ENCODE measurements around the gene PCLO. TPM values are rescaled to one million over a fixed set of nuclear protein-coding genes. Genes with fewer than 3 reads are reported as not detected.

PCLO gene
- total RNA-seq, 4 donors from 2014 or later, result 1.4 to 5.8 (median 4.2) TPM

DNA sequence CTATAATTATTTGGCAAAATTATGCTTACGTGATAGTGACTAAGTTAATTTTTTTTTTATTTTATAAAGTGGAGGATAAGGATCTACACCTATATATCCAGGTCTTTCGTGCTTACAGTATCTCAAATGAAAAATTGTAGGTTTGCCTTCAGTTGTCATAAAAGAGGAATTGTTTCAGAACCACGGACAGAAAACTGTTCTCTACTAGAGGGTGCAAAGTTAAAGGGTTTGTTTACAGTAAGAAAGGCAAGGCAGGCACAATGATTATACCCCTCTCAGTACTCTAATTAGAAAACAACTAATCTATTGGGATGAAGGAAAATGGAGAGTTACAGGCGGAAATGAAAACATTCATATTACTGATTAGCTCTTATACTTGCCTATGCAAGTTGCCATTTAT is 1.5 kb downstream of the PCLO start:
- no peak overlapping the region for H3K4me3 ChIP-seq (ENCODE audit: low read depth, poor library complexity, severe bottlenecking)
- no peak for DNase-seq (ENCODE audit: low spot score in 2 of 2)
- WGBS, 2 donors, result 57 to 66% methylated on average over 4 of the region's 4 CpGs
- intact Hi-C loops (cut with DNase I; ENCODE audit: low total_unique reads), result no loop called here
- TF ChIP-seq POLR2A (IDR thresholded peaks at IDR 0.05) (no peak), CTCF (IDR thresholded peaks at IDR 0.05) (no peak)

- no peak for DNase-seq (ENCODE audit: low spot score in 2 of 2)
- 90 to 95% methylated on average over 2 of the region's 2 CpGs for whole genome bisulfite sequencing, 2 donors
- intact Hi-C loops (cut with DNase I; ENCODE audit: low total_unique reads), result no loop called here
- no peak for TF ChIP-seq CTCF (IDR thresholded peaks at IDR 0.05)
- no peak overlapping the region for H3K4me3 ChIP-seq (ENCODE audit: low read depth, poor library complexity, severe bottlenecking)
Measured at GRCh38 chr7:83159731-83160130, 3.0 kb downstream of the PCLO start.

DNA sequence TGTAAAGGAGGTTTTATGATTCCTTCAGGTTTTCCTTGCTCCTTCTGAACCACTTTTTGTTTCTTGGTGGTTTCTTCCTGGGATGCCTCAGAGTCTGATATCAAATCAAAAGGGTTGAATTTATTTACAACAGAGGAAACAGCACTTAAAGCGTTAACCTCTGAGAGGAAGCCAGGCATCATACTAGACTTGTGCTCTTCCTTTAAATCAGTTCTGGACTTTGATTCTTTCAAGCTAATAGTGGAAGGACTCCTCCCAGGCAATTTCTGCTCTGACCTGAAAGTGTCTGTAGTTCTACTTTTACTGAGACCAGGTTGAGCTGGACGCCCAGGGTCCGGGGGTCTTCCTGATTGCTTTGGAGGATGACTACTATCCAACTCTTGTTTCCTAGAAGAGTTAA is 6.7 kb downstream of the PCLO start:
- no peak for TF ChIP-seq CTCF (IDR thresholded peaks at IDR 0.05)
- TF ChIP-seq POLR2A (IDR thresholded peaks at IDR 0.05), result no peak
- intact Hi-C loops (cut with DNase I; ENCODE audit: low total_unique reads), result no loop called here
- 85 to 88% methylated on average over 3 of the region's 3 CpGs for WGBS, 2 donors
- DNase-seq (ENCODE audit: low spot score in 2 of 2), result no peak
- no peak overlapping the region for H3K4me3 ChIP-seq (ENCODE audit: low read depth, poor library complexity, severe bottlenecking)

DNA sequence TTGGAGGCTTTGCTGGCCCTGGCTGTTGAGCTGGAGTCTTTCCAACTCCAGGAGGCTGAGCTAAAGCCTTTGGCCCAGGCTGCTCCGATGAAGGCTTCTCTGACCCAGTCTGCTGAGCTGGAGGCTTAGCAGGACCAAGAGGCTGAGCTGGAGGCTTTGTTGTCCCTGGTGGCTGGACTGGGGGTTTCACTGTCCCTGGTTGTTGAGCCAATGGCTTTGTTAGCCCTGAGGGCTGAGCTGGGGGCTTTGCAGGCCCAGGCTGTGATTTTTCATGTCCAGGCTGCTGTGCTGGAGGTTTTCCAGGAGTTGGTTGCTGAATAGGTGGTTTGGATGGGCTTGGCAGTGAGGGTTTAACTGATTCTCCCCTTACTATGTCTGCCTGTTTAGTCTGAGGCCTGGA is 7.3 kb downstream of the PCLO start:
- DNase-seq (ENCODE audit: low spot score in 2 of 2), result no peak
- 100% methylated on average over 1 of the region's 1 CpG; no CpG with 5 or more reads in 1 of the 2 donors for WGBS, 2 donors
- H3K4me3 ChIP-seq (ENCODE audit: low read depth, poor library complexity, severe bottlenecking), result no peak overlapping the region
- intact Hi-C loops (cut with DNase I; ENCODE audit: low total_unique reads), result no loop called here
- TF ChIP-seq POLR2A (IDR thresholded peaks at IDR 0.05), result no peak
- TF ChIP-seq CTCF (IDR thresholded peaks at IDR 0.05), result no peak

GRCh38 chr7:83153419-83153818 is 9.3 kb downstream of the PCLO start:
- intact Hi-C loops (cut with DNase I; ENCODE audit: low total_unique reads), result no loop called here
- no peak for TF ChIP-seq CTCF (IDR thresholded peaks at IDR 0.05)
- no peak for TF ChIP-seq POLR2A (IDR thresholded peaks at IDR 0.05)
- DNase-seq (ENCODE audit: low spot score in 2 of 2), result no peak
- WGBS, 2 donors, result 45 to 58% methylated on average over 1 of the region's 1 CpG
- no peak overlapping the region for H3K4me3 ChIP-seq (ENCODE audit: low read depth, poor library complexity, severe bottlenecking)

DNA sequence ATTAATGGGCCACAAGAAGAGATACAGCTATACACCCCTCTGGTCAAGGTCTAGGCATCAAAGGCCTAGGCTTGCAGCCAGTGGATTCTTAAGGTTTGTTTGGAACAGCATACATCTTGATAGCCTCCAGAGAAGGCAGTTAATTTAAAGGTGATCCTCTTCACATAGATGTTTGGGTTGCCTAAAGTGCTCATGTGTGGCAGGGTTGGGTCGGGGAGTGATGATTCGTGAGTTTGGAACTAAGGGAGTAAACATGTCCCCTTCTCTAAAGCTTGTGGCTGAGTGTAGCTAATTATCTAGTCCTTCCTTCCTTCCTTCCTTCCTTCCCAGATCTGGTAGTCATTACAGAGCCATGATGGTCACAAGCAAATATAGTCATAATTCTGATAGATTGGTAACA is 12.4 kb downstream of the PCLO start:
- no peak overlapping the region for H3K4me3 ChIP-seq (ENCODE audit: low read depth, poor library complexity, severe bottlenecking)
- 75% methylated on average over 2 of the region's 2 CpGs for WGBS, 2 donors
- TF ChIP-seq POLR2A (IDR thresholded peaks at IDR 0.05) (no peak), CTCF (IDR thresholded peaks at IDR 0.05) (no peak)
- intact Hi-C loops (cut with DNase I; ENCODE audit: low total_unique reads), result no loop called here
- no peak for DNase-seq (ENCODE audit: low spot score in 2 of 2)
